GM18507 (cell line): ENCODE data around the gene RTP5.
"Not testable (repeated sequence)": the region's sequence is repeated elsewhere in the genome, so short reads cannot be mapped to it uniquely, and the experiment has no call there.

Experiments
- DNase-seq: peaks from one replicate; pipeline ENCODE4 v3.0.0; 2011; ENCODE audit warnings: low read depth; ENCODE audit not compliant: insufficient read length; ENCODE audit errors: extremely low spot score
- FAIRE-seq: peaks from 2 replicates; lab custom pipeline; 2011; peaks lifted over from hg19 to GRCh38; lab: Jason Lieb, UNC

The RTP5 gene

DNA sequence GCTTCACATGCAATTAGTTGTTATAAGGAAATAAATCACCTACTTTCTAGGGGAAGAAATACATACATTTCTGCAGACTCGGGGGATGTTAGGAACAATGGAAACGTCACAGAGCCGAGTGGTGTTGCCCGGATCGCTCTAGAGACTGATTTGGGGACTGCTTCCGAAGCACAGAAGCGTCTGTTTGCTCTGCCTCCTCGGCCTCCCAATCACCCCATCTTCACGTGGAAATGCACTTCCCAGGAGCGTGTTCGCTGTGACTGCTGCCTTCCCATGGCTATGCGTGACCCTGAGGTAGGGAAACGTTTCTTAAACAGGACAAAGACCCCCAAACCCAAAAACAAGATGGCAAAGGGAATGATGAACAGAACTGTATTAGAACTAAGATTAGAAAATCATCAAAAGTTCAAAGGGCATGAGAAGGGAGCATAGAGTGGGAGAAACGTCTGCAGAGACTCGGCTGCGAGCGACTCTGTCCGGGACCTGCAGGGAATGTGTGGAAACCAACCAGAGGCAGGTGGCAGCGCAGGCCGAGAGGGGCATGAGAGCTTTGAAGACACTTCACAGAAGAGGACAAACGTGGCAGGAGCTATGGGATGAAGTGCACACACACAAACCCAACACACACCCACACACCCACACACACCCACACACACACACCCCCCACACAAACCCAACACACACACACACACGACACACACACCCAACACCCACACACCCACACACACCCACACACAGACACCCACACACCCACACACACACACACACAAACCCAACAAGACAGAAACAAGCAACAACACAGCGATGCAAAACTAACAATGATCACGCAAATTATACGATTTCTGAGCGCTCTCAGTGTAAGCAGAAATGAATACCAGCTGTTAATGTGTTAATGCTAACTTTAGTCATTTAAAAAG, 41.3 kb downstream of the RTP5 start:
- FAIRE-seq (no peak), DNase-seq (no peak)

DNA sequence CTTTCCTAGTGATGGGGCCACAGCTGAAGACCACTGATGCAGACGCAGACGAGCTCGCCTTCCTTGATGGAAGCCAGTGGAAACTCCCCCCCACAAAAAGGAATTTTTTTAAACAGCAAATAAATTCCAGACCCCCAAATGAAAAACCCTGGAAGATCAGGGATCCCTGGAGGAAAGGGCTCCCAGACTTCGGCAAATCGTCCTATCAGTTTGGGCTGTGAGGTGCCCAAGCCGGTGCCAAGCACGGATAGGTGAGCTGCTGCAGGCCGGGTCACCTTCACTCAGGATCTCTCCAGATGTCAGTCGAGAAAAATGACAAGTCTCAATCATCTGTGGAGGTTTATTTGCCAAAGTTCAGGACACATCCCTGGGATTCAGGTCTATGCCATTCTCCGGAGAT, 42.0 kb downstream of the RTP5 start:
- DNase-seq (no peak), FAIRE-seq (no peak)

DNA sequence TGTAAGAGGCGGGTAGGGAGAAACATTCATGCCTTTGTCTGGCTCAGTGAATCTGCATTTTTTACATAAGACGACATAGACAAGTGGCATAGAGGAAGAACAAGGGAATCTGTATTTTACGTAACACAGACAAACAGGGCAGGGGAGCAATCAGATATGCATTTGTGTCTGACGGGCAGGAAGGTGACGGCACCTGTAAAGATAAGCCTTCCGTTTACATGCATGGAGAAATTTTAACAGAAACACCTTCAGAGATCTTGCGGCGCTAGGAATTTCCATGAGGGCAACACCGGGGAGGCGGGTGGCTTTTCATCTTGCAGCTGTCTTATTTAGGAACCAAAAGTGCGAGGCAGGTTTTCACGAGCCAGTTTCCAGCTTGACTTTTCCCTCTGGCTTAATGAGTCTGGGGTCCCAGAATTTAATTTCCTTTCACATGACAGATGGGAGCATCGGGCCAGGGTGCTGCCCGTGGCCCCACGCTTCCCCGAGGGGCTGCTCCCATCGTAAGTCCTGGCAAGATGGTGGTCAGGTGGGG, 42.6 kb downstream of the RTP5 start:
- FAIRE-seq: no peak

DNA sequence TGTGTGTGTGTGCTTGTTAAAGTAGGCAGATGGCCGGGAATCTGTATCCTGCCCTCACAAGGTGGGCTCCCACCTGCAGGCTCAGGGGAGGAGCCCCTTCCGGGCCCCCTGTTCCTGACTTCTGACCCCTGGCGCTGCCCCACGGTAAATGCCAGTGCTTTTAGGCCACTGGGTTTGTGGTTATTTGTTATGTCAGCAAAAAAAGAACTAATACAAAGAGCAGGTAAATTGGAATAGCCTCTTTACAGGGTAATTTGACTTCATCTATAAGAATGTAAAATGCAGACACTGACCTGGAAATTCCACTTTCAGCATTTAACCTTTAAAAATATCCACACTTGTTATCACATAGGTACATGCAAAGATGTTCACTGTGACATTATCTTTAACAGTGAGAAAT, 44.2 kb downstream of the RTP5 start:
- no peak for FAIRE-seq
- DNase-seq: no peak

More for the DNA sequence above, 42.6 kb downstream of the RTP5 start:
- DNase-seq: no peak

DNA sequence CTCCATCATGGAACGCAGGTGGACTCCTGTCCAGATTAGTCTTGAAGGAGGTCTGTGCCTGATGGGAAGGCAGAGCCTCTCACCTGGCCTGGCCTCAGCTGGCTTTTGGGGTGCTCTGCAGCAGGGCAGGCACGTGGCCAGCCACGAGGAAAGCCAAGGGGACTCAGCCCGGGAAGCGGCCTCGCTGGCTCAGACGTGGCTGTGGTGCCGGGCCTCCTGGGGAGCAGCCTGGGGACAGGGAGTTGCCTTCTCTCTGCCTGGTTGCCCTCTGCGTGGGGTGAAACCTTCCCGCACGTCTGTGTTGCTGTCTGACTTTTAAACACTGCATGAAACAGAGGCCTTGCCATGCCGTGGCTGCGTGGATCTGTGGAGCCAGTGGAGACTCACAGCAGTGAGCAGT, 45.0 kb downstream of the RTP5 start:
- FAIRE-seq (no peak), DNase-seq (no peak)

DNA sequence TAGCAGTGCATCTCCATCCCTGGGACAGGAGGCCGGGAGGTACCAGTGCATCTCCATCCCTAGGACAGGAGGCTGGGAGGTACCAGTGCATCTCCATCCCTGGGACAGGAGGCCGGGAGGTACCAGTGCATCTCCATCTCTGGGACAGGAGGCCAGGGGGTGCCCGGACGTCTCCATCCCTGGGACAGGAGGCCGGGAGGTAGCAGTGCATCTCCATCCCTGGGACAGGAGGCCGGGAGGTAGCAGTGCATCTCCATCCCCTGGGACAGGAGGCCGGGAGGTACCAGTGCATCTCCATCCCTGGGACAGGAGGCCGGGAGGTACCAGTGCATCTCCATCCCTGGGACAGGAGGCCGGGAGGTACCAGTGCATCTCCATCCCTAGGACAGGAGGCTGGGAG, 52.1 kb downstream of the RTP5 start:
- FAIRE-seq: not testable (repeated sequence)

DNA sequence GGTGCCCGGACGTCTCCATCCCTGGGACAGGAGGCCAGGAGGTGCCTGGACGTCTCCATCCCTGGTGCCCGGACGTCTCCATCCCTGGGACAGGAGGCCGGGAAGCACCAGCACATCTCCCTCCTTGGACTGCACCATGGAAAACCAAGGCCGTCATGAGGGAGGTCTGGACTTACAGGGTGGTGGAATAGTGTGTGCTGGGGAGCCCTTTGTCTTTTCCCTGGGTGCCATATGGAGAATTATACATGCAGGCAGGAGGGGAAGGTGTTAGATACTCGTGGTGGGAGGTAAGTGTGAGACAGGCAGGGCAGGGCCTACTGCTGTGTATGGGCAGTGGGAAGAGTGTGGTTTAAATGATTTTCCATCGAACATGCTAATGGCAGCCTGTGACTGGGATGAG, 52.9 kb downstream of the RTP5 start:
- FAIRE-seq (no peak), DNase-seq (no peak)

More for the DNA sequence above, 52.1 kb downstream of the RTP5 start:
- not testable (repeated sequence) for DNase-seq

DNA sequence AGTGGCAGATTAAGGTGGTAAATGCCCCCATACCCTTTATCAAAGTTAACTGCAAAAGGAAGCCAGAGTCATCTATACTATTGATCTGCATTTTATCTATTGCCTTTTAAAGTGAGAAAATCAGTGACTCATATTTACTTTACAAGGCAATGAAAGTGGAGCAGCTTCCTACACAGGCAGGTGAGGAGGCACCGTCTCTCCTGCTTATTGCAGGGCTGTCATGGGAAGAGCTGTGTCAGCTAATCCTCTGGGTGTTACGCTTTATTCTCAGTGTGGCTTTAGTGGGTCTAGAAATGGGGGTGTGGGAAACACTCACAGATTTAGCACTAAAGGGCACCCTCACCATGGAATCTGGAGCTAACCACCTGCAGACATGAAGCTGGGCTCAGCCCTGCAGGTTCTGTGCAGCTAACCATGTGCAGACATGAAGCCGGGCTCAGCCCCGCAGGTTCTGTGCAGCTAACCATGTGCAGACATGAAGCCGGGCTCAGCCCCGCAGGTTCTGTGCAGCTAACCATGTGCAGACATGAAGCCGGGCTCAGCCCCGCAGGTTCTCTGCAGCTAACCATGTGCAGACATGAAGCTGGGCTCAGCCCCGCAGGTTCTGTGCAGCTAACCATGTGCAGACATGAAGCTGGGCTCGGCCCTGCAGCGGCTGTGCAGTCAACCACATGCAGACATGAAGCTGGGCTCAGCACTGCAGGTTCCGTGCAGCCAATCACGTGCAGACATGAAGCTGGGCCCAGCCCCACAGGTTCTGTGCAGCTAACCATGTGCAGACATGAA, 53.5 kb downstream of the RTP5 start:
- FAIRE-seq, DNase-seq: not testable (repeated sequence)
